T-helper 2 cell treated with Interferon-gamma antibody and Interleukin-4, amounts not matched to agents 100 ng/mL and 5 ng/mL, for 36 hours (primary cell): Measurements from ENCODE around the gene CDH23. TPM values are rescaled to one million over a fixed set of nuclear protein-coding genes. Genes with fewer than 3 reads are reported as not detected.

Experiments used
- intact Hi-C: fragments of 100-400 bp; cut with micrococcal nuclease; formaldehyde crosslinking; loops from one replicate; pipeline ENCODE4 v1.15.1; 2023
- total RNA-seq: library from RNA; stranded (reverse); gene quantifications from 2 replicates; pipeline ENCODE4 v1.2.3, GENCODE V29; 2022

Gene CDH23
- total RNA-seq, 1 donor from 2014 or later: 4.2 TPM

DNA sequence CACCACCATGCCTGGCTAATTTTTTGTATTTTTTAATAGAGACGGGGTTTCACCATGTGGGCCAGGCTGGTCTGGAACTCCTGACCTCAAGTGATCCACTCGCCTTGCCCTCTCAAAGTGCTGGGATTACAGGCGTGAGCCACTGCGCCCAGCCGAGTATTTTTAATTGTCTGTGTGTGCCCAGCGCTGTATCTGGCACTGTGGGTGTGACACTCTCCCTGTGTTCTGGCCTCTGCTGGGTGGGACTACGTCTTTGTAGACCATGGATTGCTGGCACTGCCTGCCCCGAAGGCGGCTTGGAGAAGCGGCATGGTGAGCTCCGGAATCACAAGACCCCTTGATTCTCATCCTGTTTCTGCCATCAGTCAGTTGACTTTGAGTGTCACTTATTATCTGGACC, 136.2 kb downstream of the CDH23 start:
- intact Hi-C loops: no loop called here

DNA sequence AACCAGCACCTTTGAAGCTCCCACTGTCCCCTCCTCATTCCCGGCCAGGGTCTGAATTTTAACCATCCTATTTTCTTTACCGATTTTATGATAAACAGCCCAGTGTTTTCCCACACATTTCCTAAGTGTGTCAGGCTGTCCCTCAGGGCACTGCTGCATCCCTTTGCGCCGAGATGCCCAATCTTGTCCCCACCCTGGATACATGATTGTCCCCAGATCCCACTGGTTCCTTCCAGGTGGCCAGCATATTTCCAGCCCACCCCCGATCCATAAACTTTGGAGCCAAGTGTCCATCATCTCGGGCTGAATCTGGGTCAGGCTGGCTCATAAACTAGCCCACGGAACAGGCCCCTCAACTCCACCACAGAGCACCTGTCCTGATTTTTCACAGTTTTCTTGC, 137.2 kb downstream of the CDH23 start:
- intact Hi-C loops: no loop called here

DNA sequence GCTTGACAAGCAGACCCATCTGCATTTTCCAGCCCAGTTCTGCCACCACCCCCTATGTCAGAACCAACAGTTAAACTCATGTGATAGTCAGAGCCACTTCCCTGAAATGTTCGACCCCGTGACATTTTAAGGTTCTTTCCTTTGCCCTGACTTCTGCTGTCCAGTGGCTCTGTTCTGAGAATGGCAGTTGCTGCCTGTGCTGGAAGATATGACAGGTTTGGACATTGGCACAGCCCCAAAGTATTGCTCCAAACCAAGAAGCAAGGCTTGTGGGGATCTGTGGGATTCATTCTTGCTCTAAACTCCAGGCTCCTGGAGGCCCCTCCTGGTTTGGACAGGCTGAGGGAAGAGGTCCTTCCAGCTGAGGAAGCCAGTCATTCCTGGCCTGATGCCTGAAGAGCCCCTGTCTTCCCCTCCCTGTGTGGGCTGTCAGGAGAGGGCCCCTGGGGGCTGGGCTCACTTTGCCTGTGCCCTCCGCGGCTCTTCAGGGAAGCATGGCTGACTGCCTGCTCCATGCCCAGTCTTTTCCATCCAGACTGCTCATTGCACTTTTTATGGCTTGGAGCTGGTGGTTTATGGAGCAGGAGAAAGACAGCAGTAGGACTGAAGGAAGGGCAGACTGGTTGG, 138.0 kb downstream of the CDH23 start:
- intact Hi-C loops: no loop called here

DNA sequence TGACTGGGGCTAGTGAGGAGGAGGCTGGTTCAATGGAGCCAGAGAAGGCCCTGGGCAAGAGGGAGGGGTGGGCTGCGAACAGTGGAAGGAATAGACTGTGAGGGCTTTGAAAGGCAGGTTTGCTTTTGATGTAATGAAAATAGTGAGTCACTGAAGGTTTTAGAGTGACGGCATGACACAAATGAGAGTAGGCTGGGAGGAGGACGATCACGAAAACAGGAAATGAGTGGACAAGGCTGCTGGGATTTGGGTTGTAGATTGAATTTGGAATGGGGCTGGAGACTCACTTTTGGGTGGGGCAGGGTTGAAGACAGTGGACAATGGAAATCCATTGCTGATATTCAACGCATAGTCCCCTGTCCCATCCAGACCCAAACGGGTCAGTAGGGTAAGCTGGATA, 139.6 kb downstream of the CDH23 start:
- intact Hi-C loops: no loop called here

DNA sequence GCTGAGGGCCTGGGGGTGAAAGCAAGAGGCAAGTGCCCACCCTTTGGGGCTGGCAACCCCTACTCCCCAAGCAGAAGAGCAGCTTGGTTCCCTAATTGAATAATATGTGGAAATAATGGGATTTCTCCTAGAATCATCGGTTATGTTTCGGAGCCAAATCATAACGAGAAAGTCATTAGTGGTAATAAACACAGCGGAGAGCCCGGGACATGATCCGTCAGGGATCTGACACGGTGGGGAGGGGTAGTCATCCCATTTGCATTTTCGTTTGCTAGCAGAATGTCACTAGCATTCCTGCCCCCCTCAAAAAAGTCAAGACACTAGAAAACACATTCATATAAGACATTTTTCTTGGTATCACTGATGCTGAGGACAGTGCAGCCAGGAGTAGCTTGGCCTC, 140.4 kb downstream of the CDH23 start:
- intact Hi-C loops: no loop called here

DNA sequence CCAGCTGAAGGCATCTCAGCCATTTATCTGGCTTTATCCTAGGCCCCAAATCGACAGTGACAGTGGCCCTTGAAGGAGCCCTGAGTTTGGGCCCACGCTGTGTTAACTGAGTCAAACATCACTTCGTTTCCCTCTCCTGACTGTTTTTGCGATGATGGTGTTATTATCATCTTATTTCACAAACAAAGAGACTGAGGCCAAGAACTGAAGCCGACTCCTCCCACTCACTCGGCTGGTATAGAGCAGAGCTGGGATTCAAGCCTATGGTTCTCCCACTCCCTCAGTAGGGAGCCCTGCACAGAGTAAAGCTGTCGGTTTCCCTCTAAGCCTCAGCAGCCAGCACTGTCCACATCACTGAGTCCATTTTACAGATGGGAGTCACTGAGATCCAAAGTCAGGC, 141.0 kb downstream of the CDH23 start:
- intact Hi-C loops: no loop called here

DNA sequence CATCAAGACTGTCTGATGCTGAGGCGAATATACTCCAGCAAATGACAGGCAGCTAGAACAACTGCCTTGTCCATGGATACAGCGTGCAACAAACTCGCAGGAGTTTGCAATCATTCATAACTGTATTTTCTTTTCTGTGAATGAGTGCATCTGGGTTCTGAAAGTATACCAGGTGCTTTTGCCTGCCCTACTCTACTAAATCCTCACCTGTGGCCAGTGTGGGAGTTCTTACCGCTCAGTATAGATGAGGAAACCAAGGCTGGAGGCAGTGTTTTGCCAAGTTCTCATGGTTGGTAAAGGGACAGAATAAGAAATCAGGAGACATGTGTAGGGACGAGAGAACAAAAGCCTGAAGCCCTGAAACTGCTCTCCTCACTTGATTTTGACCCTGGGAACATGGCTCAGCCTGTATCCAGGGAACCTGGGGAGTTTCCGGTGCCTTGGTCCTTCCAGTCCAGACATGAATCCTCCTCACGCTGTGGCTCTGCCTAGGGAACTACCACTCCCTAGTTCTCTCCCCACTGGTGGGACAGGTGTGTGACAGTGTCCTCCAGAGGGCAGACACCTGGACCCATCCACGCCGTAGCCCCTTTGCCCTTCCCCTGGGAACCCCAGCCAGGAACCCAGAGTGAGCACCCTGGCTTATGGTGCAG, 142.0 kb downstream of the CDH23 start:
- intact Hi-C loops: no loop called here

DNA sequence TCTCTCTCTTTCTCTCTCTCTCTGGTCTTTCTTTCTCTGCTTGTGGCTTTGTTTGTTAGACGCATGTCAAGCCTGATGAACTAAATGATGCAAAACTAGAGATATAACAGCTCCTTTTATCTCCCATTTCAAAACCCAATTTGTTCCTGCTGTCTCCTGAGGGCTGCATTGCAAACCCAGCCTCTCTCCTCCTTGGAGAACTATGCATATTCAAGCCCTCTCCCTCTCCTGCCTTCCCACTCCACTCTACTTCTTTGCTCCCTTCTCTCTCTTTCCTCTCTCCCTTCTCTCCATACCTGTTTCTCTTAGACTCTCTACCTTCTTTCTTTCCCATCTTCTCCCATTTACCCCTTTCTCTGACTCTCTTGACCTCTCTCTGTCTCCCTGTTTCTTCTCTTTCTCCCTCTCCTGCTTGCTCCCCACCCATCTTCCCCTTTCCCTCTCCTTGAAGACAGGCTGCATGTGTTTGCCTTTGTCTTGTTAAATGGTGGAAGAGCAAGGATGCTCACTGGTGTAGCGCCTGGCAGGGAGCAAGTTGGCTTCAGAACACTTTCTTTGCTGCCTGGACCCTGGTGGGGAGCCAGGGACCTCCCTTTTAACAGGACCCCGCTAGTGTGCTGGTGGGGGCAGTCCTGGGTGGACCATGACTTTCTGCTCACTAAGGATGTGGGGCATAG, 142.9 kb downstream of the CDH23 start:
- intact Hi-C loops: no loop called here

DNA sequence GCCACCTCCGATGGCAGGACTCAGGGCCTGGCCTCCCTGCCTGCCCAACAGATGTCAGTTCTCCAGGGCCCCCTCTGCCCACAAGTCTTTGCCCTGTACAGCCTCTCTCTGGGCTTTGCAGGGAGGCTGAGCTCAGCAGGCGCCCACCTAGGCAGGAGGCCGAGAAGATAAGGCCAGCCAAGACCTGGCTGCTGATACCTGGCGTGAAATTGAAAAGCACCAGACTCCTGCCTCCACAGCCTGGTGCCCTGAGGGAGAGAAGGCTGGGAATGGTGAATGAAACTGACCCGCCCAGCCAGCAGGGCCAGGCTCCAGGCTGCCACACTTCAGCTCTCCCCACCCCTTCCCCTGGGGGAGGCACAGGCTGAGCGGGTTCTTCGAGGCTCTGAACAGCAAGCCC, 145.8 kb downstream of the CDH23 start:
- intact Hi-C loops: no loop called here

DNA sequence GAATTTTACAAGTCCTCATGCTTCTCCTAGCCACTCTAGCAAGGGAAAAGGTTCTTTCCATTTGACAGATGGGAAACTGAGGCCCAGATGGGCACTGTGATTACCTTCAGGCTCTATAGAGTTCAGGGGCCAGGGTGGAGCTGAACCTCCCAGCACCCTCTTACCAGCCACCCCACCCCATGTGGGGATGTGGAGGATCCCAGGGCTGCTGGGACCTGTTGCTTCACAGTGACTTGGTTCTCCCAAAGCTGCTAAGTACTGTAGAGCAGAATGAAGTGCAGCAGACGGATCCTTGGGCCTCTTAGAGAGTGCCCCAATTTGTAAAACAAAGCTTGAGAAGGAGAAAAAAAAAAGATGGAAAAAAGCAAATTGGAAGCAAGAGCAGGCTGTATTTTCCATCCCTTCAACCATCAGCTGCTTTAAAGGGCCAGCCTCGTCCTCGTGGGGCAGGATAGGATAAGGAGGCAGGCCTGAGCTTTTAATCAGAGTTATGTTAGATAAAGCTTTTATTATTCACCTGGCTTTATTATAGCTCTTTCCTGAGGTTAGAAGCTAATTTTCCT, 147.0 kb downstream of the CDH23 start:
- intact Hi-C loops: no loop called here

DNA sequence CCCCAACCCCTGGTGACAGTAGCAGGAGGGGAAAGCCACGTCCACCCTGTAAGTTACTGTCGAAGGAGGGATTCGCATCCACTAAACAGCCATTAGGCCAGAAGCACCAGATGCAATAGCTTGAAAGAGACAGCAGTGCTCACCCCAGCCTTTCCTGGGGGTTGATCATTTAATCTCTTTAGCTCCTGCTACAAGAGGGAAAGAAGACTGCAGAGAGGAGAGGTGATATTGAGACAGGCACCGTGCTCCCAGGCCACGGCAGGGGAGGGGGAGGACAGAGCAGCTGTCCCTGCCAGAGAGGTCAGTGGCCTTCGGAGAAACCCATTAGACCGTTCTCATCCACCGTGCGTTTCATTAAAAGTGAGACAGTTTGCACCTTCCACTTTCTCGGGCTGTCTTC, 148.3 kb downstream of the CDH23 start:
- intact Hi-C loops: no loop called here

DNA sequence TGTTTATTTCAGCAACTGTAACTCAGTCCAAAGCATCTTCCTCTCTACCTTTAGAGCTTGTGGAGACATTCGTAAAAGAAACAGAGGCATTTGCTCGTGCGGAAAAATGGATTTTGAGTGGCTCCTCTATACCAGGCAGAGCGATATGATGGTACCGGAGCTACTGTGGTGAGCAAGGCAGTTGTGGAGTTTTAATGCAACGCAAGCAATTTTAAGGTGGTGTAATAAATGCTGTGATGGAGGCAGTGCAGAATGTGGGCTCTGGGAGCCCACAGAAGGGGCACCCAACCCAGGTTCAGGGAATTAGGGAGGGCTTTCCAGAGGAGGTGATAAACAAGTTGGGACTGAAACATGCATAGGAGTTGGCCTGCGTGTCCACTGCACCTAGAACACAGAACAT, 149.5 kb downstream of the CDH23 start:
- intact Hi-C loops: no loop called here

DNA sequence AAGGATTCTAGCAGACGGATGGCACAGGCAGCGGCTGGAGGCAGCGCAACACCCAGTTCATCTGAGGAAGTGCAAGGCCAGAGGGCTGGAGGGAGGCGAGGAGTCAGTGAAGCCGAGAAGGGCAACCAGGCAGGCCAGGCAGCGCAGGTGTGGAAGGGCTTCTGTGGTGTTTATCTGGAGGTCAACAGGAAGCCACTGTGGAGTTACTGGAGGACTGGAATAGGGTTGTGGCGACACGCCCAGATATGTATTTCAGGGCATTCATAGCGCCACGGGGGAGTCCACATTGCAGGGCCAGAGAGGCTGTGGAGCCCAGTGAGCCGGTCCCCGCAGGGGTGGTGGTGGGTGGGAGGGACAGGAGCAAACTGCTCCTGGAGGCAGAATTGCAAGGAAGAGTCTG, 150.6 kb downstream of the CDH23 start:
- intact Hi-C loops: no loop called here

DNA sequence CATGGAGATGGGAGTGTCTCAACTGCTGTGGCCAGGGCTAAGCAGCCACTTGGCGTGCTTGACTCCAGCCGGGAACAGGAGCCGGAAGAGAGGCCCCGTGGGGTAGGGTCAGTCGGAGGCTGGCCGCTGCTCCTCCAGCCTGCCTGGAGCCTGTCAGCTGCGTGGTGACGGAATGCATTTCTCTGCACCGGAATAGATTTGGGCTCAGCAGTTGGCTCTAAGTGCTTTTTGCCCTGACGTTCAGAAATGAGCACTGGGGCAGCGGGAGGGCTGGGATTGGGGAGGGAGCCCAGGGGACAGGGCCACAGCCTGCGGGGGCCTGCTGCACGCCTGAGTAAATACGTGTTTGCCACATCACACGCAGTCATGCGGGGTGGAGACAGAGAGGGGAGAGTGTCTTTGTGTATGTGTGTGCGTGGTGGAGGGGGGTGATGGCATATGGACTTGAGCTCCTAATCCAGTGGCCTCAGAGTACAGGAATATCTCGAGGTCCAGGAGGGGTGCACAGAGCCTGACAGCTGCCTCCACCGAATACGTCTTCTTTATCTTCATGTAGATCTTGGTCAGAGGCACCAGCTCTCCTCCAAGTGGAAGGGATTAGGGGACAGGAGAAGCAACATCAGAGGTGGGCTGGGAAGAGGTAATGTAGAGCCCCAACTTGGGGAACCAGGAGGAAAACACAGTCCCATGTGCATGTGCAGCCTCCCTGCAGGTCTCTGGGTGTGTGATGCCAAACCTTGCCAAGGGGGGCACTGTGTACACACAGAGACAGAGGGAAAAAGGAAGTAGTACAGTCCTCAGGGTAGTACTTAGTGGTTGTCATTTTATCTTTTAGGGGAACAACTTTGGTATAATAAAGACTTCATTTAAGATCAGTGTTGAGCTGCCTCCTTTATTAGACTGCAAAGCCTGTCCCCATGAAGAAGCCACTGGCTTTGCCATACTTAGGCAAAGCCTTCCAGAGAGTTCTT, 151.4 kb downstream of the CDH23 start:
- intact Hi-C loops: no loop called here

DNA sequence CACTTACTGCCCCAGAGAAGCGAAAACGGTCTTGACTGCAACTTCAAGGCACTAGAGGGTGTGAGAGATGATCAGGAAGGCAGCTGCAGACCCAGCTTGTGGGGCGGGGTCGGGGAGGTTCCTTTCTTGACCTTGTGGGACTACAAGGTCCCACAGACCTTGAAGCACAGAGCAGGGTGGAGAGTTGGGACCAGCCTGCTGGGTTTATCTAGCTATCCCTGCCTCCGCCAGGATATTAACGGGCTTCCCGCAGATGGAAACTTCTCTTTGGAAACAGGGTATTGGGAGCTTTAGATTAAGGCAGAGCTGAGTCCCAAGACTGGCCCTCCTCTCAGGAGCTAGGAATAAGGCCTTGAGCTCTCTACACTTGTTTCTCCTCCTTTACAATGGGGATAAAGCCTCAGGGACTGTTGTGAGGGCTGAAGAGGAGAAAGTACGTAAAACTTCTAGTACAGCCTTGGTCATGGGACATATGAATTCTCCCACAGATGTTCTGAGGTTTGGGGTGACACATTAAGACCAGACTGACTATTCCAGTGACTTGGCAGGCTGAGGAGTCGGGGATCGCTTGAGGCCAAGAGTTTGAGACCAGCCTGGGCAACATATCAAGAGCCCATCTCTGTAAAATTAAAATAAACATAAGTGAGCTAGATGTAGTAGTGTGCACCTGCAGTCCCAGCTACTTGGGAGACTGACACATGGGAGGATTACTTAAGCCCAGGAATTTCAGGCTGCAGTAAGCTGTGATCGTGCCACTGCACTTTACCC, 153.2 kb downstream of the CDH23 start:
- intact Hi-C loops: no loop called here

DNA sequence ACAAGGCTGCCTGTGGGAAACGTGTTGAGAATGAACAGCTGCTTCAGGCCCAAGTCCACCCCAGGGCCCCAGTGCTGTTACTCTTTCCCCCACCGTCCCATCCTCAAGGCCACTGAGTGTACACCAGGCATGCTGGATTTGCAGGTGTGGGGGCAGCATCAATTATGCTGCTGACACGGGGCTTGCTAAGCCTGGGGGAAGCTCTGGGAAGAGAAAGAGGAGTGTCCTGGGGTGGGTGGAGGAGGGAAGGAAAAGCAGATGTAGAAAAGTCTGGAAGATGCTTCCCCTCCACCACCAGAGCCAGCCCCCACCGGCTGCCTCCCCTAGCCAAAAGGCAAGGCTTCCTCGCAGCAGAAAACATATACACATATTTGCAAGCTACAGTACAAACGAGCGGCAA, 153.9 kb downstream of the CDH23 start:
- intact Hi-C loops: no loop called here

DNA sequence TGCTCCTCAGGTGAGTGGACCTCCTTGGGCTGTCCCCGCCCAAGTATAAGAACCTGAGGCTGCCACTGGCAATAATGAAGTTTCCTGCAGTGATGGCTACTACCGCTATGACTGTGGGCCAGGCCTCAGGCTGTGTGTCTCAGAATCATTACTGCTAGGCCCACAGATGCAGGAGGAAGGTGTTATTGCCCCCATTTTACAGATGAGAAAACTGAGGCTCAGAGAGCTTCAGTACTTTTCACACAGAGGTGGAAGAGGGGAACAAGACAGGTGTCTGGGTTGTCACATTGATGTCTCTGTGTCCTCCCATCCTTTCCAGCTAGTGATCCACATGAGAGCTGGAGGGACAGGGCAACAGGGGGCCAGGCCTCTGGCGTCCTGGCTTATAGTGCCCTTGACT, 155.2 kb downstream of the CDH23 start:
- intact Hi-C loops: no loop called here

DNA sequence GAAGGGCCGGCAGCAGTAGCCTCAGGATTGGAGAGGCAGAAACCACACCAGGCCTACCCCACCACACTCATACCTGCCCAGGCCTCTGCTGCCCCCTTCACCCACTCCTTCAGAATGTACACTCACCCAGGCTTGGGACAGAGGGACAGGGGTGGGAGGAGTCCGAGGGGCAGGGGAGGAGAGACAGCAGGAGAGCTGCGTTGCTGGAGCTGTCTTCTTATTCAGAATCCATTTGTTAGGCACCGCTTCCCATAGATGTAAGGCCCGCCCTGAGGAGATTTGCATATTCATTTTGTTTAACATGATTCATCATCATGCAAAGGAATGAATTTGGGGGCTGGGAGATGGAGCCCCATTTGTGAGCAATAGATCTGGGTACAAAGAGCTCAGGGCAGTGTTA, 156.7 kb downstream of the CDH23 start:
- intact Hi-C loops: no loop called here

DNA sequence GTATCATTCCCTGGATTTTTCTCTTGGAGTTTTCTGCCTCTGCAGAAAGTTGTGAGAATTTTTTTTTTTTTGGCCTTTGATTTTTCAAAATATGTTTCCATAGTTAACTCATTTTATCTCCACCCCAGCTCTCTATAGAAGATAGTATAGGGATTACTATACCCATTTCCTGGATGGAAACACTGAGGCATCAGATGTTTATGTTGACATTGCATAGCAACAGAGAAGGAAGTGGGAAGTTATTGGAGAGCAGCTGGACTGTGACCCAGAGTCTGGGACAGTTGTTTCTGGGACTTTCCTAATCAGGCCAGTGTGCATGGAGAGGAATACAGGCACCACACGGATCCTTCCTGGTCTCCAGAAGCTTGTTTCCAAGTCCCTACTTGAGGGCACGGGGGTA, 158.0 kb downstream of the CDH23 start:
- intact Hi-C loops: no loop called here

DNA sequence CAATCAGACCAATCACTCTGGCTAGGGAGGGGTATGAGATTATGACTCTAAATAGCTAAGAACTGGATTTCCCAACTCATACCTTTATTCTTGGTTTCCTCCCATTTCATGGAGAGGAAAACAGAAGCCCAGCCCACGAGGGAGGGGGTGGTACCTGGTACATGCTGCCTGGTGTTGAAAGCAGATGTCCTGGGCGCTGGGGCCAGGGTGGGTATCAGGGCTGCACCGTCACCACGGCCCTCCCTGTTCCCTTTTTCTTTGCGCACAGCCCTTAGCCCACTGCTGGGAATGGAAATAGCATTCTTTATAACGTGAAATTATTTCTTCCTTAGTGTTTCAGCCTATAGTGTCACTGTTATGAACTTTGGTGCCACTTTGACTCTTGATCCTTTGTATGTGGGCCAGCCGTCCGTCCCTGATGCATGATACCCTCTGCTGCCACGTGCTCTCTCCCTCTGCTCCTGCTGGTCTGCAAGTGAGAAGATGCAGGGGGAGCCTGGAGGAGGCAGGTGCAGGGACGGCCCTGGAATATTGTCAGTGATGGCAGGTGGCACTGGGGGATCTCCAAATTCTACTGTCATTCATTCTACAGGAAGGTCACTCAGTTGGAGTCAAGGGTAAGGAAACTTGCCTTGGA, 158.5 kb downstream of the CDH23 start:
- intact Hi-C loops: no loop called here
